HEK293 (cell line): Measurements from ENCODE around the gene SLC35D1.

Experiments used
- ELK4 ChIP-seq: IDR thresholded peaks from 2 replicates; pipeline ENCODE4 v1.6.1; 2011; ENCODE audit warnings: mild to moderate bottlenecking, low read depth, low read length, borderline replicate concordance
- RBAK ChIP-seq: fragments of 450-650 bp; formaldehyde crosslinking; IDR thresholded peaks from 2 replicates; pipeline ENCODE4 v1.5.1; 2016; ENCODE audit warnings: missing biosample characterization, missing genetic modification characterization
- TCF7L2 ChIP-seq: IDR thresholded peaks from 2 replicates; pipeline ENCODE4 v1.6.1; 2011; ENCODE audit warnings: low read depth, mild to moderate bottlenecking, inconsistent platforms, low read length, moderate library complexity, borderline replicate concordance
- TRIM28 ChIP-seq: IDR thresholded peaks from 2 replicates; pipeline ENCODE4 v1.6.1; 2011; ENCODE audit warnings: low read length, control low read depth, borderline replicate concordance
- ZNF138 ChIP-seq: fragments of 450-650 bp; formaldehyde crosslinking; IDR thresholded peaks from 2 replicates; pipeline ENCODE4 v1.5.1; 2016; ENCODE audit warnings: missing biosample characterization, missing genetic modification characterization, borderline replicate concordance
- ZNF433 ChIP-seq: fragments of 450-650 bp; formaldehyde crosslinking; IDR thresholded peaks from 2 replicates; pipeline ENCODE4 v1.5.1; 2016; ENCODE audit warnings: missing biosample characterization, missing genetic modification characterization, low read depth
- ZNF626 ChIP-seq: fragments of 450-650 bp; sonication (Bioruptor Pico); formaldehyde crosslinking; IDR thresholded peaks from 2 replicates; pipeline ENCODE4 v1.5.1; 2018; ENCODE audit warnings: missing biosample characterization, missing genetic modification characterization, inconsistent platforms
- TF ChIP-seq, protein P1 (sequence below): fragments of 450-650 bp; formaldehyde crosslinking; IDR thresholded peaks from 2 replicates; pipeline ENCODE4 v1.5.1; 2016; ENCODE audit warnings: missing biosample characterization, missing genetic modification characterization
- TF ChIP-seq, protein P2 (sequence below): fragments of 450-650 bp; formaldehyde crosslinking; IDR thresholded peaks from 2 replicates; pipeline ENCODE4 v1.5.1; 2016; ENCODE audit warnings: missing biosample characterization, missing genetic modification characterization

GRCh38 chr1:67020765-67021164 is 33.2 kb downstream of the SLC35D1 start:
- TF ChIP-seq TCF7L2 (no peak), TRIM28 (no peak), ELK4 (no peak), ZNF138 (tag by site-specific recombination) (no peak), RBAK (tag by site-specific recombination) (no peak), ZNF626 (tag by site-specific recombination) (no peak), ZNF433 (tag by site-specific recombination) (no peak)
- TF ChIP-seq, protein P1, sequence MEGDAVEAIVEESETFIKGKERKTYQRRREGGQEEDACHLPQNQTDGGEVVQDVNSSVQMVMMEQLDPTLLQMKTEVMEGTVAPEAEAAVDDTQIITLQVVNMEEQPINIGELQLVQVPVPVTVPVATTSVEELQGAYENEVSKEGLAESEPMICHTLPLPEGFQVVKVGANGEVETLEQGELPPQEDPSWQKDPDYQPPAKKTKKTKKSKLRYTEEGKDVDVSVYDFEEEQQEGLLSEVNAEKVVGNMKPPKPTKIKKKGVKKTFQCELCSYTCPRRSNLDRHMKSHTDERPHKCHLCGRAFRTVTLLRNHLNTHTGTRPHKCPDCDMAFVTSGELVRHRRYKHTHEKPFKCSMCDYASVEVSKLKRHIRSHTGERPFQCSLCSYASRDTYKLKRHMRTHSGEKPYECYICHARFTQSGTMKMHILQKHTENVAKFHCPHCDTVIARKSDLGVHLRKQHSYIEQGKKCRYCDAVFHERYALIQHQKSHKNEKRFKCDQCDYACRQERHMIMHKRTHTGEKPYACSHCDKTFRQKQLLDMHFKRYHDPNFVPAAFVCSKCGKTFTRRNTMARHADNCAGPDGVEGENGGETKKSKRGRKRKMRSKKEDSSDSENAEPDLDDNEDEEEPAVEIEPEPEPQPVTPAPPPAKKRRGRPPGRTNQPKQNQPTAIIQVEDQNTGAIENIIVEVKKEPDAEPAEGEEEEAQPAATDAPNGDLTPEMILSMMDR (tag by site-specific recombination): no peak
- TF ChIP-seq, protein P2, sequence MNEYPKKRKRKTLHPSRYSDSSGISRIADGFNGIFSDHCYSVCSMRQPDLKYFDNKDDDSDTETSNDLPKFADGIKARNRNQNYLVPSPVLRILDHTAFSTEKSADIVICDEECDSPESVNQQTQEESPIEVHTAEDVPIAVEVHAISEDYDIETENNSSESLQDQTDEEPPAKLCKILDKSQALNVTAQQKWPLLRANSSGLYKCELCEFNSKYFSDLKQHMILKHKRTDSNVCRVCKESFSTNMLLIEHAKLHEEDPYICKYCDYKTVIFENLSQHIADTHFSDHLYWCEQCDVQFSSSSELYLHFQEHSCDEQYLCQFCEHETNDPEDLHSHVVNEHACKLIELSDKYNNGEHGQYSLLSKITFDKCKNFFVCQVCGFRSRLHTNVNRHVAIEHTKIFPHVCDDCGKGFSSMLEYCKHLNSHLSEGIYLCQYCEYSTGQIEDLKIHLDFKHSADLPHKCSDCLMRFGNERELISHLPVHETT (tag by site-specific recombination): no peak
